ENCODE measurements around the gene KPRP. TPM values are rescaled to one million over a fixed set of nuclear protein-coding genes. Genes with fewer than 3 reads are reported as not detected.

Gene KPRP
- total and polyA plus RNA-seq, 2 of the 13 experiments (the other 11 are each of a cell fraction or from before 2014, with no cell fraction given) = not detected

DNA sequence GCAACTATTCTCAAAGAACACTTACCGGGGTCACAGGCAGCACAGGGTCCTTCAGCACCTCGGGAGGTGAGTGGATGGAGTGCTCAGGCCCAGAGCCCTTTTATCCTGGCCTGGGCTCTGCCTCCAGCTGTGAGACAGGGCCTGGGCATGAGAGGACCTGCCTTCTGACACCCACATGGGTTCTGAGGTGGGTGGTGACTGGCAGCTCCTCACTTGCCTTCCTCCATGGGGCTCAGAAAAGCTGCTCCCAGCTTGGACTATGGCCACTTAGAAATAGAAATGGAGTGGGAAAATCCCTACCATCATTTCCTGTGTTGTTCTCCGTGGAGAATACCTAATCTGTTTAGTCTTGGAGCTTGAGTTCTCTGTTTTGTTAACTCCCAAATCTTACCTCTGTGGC, 48.8 kb downstream of the KPRP start, which contains the start of gene LCE1C (continued):
- TF ChIP-seq, protein P1, sequence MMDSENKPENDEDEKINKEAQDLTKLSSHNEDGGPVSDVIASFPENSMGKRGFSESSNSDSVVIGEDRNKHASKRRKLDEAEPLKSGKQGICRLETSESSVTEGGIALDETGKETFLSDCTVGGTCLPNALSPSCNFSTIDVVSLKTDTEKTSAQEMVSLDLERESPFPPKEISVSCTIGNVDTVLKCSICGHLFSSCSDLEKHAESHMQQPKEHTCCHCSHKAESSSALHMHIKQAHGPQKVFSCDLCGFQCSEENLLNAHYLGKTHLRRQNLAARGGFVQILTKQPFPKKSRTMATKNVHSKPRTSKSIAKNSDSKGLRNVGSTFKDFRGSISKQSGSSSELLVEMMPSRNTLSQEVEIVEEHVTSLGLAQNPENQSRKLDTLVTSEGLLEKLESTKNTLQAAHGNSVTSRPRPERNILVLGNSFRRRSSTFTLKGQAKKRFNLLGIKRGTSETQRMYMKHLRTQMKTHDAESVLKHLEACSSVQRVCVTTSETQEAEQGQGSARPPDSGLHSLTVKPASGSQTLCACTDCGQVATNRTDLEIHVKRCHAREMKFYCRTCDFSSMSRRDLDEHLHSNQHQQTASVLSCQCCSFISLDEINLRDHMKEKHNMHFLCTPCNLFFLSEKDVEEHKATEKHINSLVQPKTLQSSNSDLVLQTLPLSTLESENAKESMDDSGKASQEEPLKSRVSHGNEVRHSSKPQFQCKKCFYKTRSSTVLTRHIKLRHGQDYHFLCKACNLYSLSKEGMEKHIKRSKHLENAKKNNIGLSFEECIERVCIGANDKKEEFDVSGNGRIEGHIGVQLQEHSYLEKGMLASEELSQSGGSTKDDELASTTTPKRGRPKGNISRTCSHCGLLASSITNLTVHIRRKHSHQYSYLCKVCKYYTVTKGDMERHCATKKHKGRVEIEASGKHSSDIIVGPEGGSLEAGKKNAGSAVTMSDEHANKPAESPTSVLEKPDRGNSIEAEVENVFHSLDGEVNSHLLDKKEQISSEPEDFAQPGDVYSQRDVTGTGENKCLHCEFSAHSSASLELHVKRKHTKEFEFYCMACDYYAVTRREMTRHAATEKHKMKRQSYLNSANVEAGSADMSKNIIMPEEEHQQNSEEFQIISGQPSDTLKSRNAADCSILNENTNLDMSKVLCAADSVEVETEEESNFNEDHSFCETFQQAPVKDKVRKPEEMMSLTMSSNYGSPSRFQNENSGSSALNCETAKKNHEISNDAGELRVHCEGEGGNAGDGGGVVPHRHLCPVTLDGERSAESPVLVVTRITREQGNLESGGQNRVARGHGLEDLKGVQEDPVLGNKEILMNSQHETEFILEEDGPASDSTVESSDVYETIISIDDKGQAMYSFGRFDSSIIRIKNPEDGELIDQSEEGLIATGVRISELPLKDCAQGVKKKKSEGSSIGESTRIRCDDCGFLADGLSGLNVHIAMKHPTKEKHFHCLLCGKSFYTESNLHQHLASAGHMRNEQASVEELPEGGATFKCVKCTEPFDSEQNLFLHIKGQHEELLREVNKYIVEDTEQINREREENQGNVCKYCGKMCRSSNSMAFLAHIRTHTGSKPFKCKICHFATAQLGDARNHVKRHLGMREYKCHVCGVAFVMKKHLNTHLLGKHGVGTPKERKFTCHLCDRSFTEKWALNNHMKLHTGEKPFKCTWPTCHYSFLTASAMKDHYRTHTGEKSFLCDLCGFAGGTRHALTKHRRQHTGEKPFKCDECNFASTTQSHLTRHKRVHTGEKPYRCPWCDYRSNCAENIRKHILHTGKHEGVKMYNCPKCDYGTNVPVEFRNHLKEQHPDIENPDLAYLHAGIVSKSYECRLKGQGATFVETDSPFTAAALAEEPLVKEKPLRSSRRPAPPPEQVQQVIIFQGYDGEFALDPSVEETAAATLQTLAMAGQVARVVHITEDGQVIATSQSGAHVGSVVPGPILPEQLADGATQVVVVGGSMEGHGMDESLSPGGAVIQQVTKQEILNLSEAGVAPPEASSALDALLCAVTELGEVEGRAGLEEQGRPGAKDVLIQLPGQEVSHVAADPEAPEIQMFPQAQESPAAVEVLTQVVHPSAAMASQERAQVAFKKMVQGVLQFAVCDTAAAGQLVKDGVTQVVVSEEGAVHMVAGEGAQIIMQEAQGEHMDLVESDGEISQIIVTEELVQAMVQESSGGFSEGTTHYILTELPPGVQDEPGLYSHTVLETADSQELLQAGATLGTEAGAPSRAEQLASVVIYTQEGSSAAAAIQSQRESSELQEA (CRISPR knock-in tag; IDR thresholded peaks at IDR 0.05; ENCODE audit: not compliant biosample characterization) = no peak
- TF ChIP-seq, protein P2, sequence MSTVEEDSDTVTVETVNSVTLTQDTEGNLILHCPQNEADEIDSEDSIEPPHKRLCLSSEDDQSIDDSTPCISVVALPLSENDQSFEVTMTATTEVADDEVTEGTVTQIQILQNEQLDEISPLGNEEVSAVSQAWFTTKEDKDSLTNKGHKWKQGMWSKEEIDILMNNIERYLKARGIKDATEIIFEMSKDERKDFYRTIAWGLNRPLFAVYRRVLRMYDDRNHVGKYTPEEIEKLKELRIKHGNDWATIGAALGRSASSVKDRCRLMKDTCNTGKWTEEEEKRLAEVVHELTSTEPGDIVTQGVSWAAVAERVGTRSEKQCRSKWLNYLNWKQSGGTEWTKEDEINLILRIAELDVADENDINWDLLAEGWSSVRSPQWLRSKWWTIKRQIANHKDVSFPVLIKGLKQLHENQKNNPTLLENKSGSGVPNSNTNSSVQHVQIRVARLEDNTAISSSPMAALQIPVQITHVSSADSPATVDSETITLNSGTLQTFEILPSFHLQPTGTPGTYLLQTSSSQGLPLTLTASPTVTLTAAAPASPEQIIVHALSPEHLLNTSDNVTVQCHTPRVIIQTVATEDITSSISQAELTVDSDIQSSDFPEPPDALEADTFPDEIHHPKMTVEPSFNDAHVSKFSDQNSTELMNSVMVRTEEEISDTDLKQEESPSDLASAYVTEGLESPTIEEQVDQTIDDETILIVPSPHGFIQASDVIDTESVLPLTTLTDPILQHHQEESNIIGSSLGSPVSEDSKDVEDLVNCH (CRISPR knock-in tag; IDR thresholded peaks at IDR 0.05) = no peak
- TF ChIP-seq ZMYM3 (CRISPR knock-in tag; IDR thresholded peaks at IDR 0.05) = no peak
- no peak for TF ChIP-seq CHCHD3 (CRISPR knock-in tag; IDR thresholded peaks at IDR 0.05)
- TF ChIP-seq, protein P3, sequence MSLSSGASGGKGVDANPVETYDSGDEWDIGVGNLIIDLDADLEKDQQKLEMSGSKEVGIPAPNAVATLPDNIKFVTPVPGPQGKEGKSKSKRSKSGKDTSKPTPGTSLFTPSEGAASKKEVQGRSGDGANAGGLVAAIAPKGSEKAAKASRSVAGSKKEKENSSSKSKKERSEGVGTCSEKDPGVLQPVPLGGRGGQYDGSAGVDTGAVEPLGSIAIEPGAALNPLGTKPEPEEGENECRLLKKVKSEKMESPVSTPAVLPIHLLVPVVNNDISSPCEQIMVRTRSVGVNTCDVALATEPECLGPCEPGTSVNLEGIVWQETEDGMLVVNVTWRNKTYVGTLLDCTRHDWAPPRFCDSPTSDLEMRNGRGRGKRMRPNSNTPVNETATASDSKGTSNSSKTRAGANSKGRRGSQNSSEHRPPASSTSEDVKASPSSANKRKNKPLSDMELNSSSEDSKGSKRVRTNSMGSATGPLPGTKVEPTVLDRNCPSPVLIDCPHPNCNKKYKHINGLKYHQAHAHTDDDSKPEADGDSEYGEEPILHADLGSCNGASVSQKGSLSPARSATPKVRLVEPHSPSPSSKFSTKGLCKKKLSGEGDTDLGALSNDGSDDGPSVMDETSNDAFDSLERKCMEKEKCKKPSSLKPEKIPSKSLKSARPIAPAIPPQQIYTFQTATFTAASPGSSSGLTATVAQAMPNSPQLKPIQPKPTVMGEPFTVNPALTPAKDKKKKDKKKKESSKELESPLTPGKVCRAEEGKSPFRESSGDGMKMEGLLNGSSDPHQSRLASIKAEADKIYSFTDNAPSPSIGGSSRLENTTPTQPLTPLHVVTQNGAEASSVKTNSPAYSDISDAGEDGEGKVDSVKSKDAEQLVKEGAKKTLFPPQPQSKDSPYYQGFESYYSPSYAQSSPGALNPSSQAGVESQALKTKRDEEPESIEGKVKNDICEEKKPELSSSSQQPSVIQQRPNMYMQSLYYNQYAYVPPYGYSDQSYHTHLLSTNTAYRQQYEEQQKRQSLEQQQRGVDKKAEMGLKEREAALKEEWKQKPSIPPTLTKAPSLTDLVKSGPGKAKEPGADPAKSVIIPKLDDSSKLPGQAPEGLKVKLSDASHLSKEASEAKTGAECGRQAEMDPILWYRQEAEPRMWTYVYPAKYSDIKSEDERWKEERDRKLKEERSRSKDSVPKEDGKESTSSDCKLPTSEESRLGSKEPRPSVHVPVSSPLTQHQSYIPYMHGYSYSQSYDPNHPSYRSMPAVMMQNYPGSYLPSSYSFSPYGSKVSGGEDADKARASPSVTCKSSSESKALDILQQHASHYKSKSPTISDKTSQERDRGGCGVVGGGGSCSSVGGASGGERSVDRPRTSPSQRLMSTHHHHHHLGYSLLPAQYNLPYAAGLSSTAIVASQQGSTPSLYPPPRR (CRISPR knock-in tag; IDR thresholded peaks at IDR 0.05; ENCODE audit: borderline replicate concordance) = no peak
- no peak for TF ChIP-seq ZNF737 (CRISPR knock-in tag; IDR thresholded peaks at IDR 0.05; ENCODE audit: borderline replicate concordance)
- TF ChIP-seq ZSCAN22 (CRISPR knock-in tag; IDR thresholded peaks at IDR 0.05) = no peak
- TF ChIP-seq, protein P4, sequence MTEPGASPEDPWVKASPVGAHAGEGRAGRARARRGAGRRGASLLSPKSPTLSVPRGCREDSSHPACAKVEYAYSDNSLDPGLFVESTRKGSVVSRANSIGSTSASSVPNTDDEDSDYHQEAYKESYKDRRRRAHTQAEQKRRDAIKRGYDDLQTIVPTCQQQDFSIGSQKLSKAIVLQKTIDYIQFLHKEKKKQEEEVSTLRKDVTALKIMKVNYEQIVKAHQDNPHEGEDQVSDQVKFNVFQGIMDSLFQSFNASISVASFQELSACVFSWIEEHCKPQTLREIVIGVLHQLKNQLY (CRISPR knock-in tag; IDR thresholded peaks at IDR 0.05) = no peak
- TF ChIP-seq, protein P5, sequence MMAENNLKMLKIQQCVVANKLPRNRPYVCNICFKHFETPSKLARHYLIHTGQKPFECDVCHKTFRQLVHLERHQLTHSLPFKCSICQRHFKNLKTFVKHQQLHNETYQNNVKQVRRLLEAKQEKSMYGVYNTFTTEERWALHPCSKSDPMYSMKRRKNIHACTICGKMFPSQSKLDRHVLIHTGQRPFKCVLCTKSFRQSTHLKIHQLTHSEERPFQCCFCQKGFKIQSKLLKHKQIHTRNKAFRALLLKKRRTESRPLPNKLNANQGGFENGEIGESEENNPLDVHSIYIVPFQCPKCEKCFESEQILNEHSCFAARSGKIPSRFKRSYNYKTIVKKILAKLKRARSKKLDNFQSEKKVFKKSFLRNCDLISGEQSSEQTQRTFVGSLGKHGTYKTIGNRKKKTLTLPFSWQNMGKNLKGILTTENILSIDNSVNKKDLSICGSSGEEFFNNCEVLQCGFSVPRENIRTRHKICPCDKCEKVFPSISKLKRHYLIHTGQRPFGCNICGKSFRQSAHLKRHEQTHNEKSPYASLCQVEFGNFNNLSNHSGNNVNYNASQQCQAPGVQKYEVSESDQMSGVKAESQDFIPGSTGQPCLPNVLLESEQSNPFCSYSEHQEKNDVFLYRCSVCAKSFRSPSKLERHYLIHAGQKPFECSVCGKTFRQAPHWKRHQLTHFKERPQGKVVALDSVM (CRISPR knock-in tag; IDR thresholded peaks at IDR 0.05) = no peak
